ENCODE measurements around the gene B3GNT3.

B3GNT3 gene

DNA sequence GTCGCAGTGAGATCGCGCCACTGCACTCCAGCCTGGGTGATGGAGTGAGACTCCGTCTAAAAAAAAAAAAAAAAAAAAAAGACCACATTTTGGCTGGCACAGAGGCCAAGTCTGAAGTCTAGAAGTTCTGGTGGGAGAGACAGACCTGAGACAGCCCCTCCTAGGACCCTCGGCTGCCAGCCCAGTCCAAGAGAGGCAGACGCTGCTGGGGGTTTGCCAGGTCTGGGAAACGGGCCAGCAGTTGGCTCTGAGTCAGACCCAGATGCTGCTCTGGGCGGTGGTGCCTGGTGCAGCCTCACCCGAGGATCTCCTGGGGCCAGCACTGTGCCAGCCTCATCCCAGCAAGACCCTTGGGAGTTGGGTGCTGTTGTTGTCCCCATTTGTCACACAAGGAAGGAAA, 37.8 kb upstream of the B3GNT3 start:
- no peak overlapping the region for H3K23ac ChIP-seq (ENCODE audit: low read length in 2 of 2)
- H2BK15ac ChIP-seq (ENCODE audit: low read depth, poor library complexity, severe bottlenecking) = no peak overlapping the region
- no peak for DNase-seq
- no peak overlapping the region for H2BK12ac ChIP-seq (ENCODE audit: low read length in 2 of 2)
- no peak overlapping the region for H2AFZ ChIP-seq (ENCODE audit: low read depth, low read length)
- no peak overlapping the region for H4K91ac ChIP-seq (ENCODE audit: low read length)
- no peak overlapping the region for H3K4me3 ChIP-seq (ENCODE audit: insufficient read depth in 1 of 2, low read depth in 1 of 2, low read length in 2 of 2)
- no peak overlapping the region for H2AK5ac ChIP-seq (ENCODE audit: low read length, severe bottlenecking)
- no peaks in the 10 kb centered on the region for H3K27me3 ChIP-seq (ENCODE audit: control insufficient read depth in 1 of 2, insufficient read depth in 1 of 2, low read length in 2 of 2)
- H3K4ac ChIP-seq (ENCODE audit: low read depth in 1 of 2, low read length in 2 of 2) = no peak overlapping the region
- no peak overlapping the region for H4K8ac ChIP-seq (ENCODE audit: low read length)
- H3K9me3 ChIP-seq (ENCODE audit: control insufficient read depth, low read length) = no peaks in the 10 kb centered on the region
- H3K36me3 ChIP-seq (ENCODE audit: control insufficient read depth in 1 of 2, insufficient read depth in 2 of 2, low read depth in 1 of 2, low read length in 2 of 2) = no peaks in the 10 kb centered on the region
- H3K79me1 ChIP-seq (replicated peaks; ENCODE audit: low read length, poor library complexity, severe bottlenecking) = no peaks in the 10 kb centered on the region
- H3K4me1 ChIP-seq (ENCODE audit: control insufficient read depth, insufficient read depth, low read depth, low read length) = peaks cover 10% of the 10 kb centered on the region
- WGBS = 79% methylated on average over 9 of the region's 9 CpGs
- H3K14ac ChIP-seq (ENCODE audit: low read length in 2 of 2) = no peak overlapping the region
- no peak overlapping the region for H2BK5ac ChIP-seq (ENCODE audit: low read depth, low read length, poor library complexity, severe bottlenecking)
- no peak overlapping the region for H3K4me2 ChIP-seq (ENCODE audit: low read length, poor library complexity, severe bottlenecking)
- no peak overlapping the region for H3K18ac ChIP-seq (ENCODE audit: low read depth in 1 of 2, low read length in 2 of 2)
- no peak overlapping the region for H2BK120ac ChIP-seq (ENCODE audit: low read depth, low read length)
- H3K27ac ChIP-seq (ENCODE audit: low read length, poor library complexity, severe bottlenecking) = no peak overlapping the region
- no peak overlapping the region for H3K9ac ChIP-seq (ENCODE audit: low read length)

DNA sequence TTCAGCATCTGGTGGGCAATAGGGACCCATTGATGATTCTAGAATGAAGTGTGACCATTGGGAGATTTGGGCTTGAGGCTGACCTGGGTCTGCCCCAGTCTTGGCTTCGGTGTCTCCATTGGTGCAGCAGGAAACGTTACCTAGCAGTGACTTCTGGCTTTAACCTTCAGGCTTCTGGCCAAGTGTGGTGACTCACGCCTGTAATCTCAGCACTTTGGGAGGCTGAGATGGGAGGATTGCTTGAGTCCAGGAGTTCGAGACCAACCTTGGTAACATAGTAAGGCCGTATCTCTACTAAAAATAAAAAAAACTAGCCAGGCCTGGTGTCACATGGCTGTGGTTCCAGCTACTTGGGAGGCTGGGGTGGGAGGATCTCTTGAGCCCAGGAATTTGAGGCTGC, 36.4 kb upstream of the B3GNT3 start:
- Histone ChIP-seq H2AFZ (ENCODE audit: low read depth, low read length) (no peak overlapping the region), H3K4me1 (ENCODE audit: control insufficient read depth, insufficient read depth, low read depth, low read length) (peaks cover 10% of the 10 kb centered on the region), H3K9me3 (ENCODE audit: control insufficient read depth, low read length) (no peaks in the 10 kb centered on the region), H2BK120ac (ENCODE audit: low read depth, low read length) (no peak overlapping the region), H3K9ac (ENCODE audit: low read length) (no peak overlapping the region), H3K18ac (ENCODE audit: low read depth in 1 of 2, low read length in 2 of 2) (no peak overlapping the region), H3K79me1 (replicated peaks; ENCODE audit: low read length, poor library complexity, severe bottlenecking) (no peaks in the 10 kb centered on the region), H4K8ac (ENCODE audit: low read length) (no peak overlapping the region), H2BK15ac (ENCODE audit: low read depth, poor library complexity, severe bottlenecking) (no peak overlapping the region), H3K4me2 (ENCODE audit: low read length, poor library complexity, severe bottlenecking) (no peak overlapping the region), H3K4me3 (ENCODE audit: insufficient read depth in 1 of 2, low read depth in 1 of 2, low read length in 2 of 2) (no peak overlapping the region), H2BK5ac (ENCODE audit: low read depth, low read length, poor library complexity, severe bottlenecking) (no peak overlapping the region), H2AK5ac (ENCODE audit: low read length, severe bottlenecking) (no peak overlapping the region), H3K4ac (ENCODE audit: low read depth in 1 of 2, low read length in 2 of 2) (no peak overlapping the region), H3K36me3 (ENCODE audit: control insufficient read depth in 1 of 2, insufficient read depth in 2 of 2, low read depth in 1 of 2, low read length in 2 of 2) (no peaks in the 10 kb centered on the region), H3K14ac (ENCODE audit: low read length in 2 of 2) (no peak overlapping the region), H3K23ac (ENCODE audit: low read length in 2 of 2) (no peak overlapping the region), H2BK12ac (ENCODE audit: low read length in 2 of 2) (no peak overlapping the region), H3K27ac (ENCODE audit: low read length, poor library complexity, severe bottlenecking) (no peak overlapping the region), H4K91ac (ENCODE audit: low read length) (no peak overlapping the region), H3K27me3 (ENCODE audit: control insufficient read depth in 1 of 2, insufficient read depth in 1 of 2, low read length in 2 of 2) (no peaks in the 10 kb centered on the region)
- no peak for DNase-seq
- WGBS = 65% methylated on average over 3 of the region's 5 CpGs

DNA sequence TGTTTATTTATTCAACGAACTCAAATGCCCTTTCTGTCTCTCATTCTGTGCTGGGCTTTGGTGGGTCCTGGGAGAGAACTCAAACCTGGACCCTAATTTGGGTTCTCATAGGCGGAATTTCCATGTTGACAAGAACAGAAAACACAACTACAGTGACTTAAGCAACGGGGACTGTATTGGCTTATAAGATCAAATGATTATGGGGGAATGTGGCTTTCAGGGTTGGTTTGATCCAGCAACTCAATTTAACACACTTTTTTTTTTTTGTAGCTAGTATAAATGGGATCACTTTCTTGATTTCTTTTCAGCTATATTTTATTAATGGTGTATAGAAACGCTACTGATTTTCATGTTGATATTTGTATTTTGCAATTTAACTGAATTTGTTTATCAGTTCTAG, 33.8 kb upstream of the B3GNT3 start:
- Histone ChIP-seq H3K23ac (ENCODE audit: low read length in 2 of 2) (no peak overlapping the region), H4K8ac (ENCODE audit: low read length) (no peak overlapping the region), H3K14ac (ENCODE audit: low read length in 2 of 2) (no peak overlapping the region), H3K36me3 (ENCODE audit: control insufficient read depth in 1 of 2, insufficient read depth in 2 of 2, low read depth in 1 of 2, low read length in 2 of 2) (no peaks in the 10 kb centered on the region), H2AFZ (ENCODE audit: low read depth, low read length) (no peak overlapping the region), H3K9me3 (ENCODE audit: control insufficient read depth, low read length) (no peaks in the 10 kb centered on the region), H3K4me1 (ENCODE audit: control insufficient read depth, insufficient read depth, low read depth, low read length) (peaks cover 6% of the 10 kb centered on the region), H3K4me2 (ENCODE audit: low read length, poor library complexity, severe bottlenecking) (no peak overlapping the region), H3K79me1 (replicated peaks; ENCODE audit: low read length, poor library complexity, severe bottlenecking) (no peaks in the 10 kb centered on the region), H2BK12ac (ENCODE audit: low read length in 2 of 2) (no peak overlapping the region), H3K27ac (ENCODE audit: low read length, poor library complexity, severe bottlenecking) (no peak overlapping the region), H2BK5ac (ENCODE audit: low read depth, low read length, poor library complexity, severe bottlenecking) (no peak overlapping the region), H3K27me3 (ENCODE audit: control insufficient read depth in 1 of 2, insufficient read depth in 1 of 2, low read length in 2 of 2) (no peaks in the 10 kb centered on the region), H3K4ac (ENCODE audit: low read depth in 1 of 2, low read length in 2 of 2) (no peak overlapping the region), H2BK15ac (ENCODE audit: low read depth, poor library complexity, severe bottlenecking) (no peak overlapping the region), H3K18ac (ENCODE audit: low read depth in 1 of 2, low read length in 2 of 2) (no peak overlapping the region), H3K4me3 (ENCODE audit: insufficient read depth in 1 of 2, low read depth in 1 of 2, low read length in 2 of 2) (no peak overlapping the region), H4K91ac (ENCODE audit: low read length) (no peak overlapping the region), H2BK120ac (ENCODE audit: low read depth, low read length) (no peak overlapping the region), H2AK5ac (ENCODE audit: low read length, severe bottlenecking) (no peak overlapping the region), H3K9ac (ENCODE audit: low read length) (no peak overlapping the region)
- 93% methylated on average over 2 of the region's 4 CpGs for WGBS
- DNase-seq = no peak

DNA sequence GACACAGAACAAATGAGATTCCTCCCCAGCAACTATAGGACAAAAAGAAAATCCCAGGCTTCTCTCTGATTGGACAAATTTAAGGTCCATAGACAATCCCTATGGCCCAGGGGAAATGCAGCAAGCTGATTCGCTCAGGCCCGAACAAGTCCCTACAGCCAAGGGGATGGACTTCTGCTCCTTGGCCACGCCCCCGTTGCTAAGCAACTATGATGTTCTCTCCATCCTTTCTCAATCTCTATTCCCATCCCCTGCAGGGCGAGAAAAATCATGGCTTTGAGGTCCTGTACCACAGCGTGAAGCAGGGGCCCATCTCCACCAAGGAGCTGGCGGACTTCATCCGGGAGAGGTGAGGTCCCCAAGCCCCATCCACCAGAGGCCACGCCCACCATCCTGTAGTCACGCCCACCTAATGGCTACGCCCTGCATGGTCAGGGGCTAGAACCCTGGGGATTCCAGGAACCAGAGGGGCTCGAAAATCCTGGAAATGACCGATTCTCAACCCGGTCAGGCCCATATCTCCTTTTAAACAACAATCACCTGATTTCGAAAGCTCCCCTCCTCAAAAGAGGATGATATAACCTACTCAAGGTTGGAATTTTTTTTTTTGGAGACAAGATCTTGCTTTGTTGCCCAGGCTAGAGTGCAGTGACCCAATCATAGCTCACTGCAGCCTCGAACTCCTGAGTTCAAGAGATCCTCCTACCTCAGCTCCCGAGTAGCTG, 32.3 kb upstream of the B3GNT3 start:
- Histone ChIP-seq H3K9ac (ENCODE audit: low read length) (no peak overlapping the region), H3K9me3 (ENCODE audit: control insufficient read depth, low read length) (no peaks in the 10 kb centered on the region), H4K91ac (ENCODE audit: low read length) (no peak overlapping the region), H2AFZ (ENCODE audit: low read depth, low read length) (no peak overlapping the region), H4K8ac (ENCODE audit: low read length) (no peak overlapping the region), H3K36me3 (ENCODE audit: control insufficient read depth in 1 of 2, insufficient read depth in 2 of 2, low read depth in 1 of 2, low read length in 2 of 2) (no peaks in the 10 kb centered on the region), H3K4me1 (ENCODE audit: control insufficient read depth, insufficient read depth, low read depth, low read length) (peaks cover 8% of the 10 kb centered on the region), H3K27me3 (ENCODE audit: control insufficient read depth in 1 of 2, insufficient read depth in 1 of 2, low read length in 2 of 2) (no peaks in the 10 kb centered on the region), H2AK5ac (ENCODE audit: low read length, severe bottlenecking) (no peak overlapping the region), H3K79me1 (replicated peaks; ENCODE audit: low read length, poor library complexity, severe bottlenecking) (no peaks in the 10 kb centered on the region), H2BK12ac (ENCODE audit: low read length in 2 of 2) (no peak overlapping the region), H2BK5ac (ENCODE audit: low read depth, low read length, poor library complexity, severe bottlenecking) (no peak overlapping the region), H3K14ac (ENCODE audit: low read length in 2 of 2) (no peak overlapping the region), H3K18ac (ENCODE audit: low read depth in 1 of 2, low read length in 2 of 2) (no peak overlapping the region), H3K23ac (ENCODE audit: low read length in 2 of 2) (no peak overlapping the region), H3K4me2 (ENCODE audit: low read length, poor library complexity, severe bottlenecking) (no peak overlapping the region), H2BK120ac (ENCODE audit: low read depth, low read length) (no peak overlapping the region), H3K27ac (ENCODE audit: low read length, poor library complexity, severe bottlenecking) (no peak overlapping the region), H2BK15ac (ENCODE audit: low read depth, poor library complexity, severe bottlenecking) (no peak overlapping the region), H3K4me3 (ENCODE audit: insufficient read depth in 1 of 2, low read depth in 1 of 2, low read length in 2 of 2) (no peak overlapping the region), H3K4ac (ENCODE audit: low read depth in 1 of 2, low read length in 2 of 2) (no peak overlapping the region)
- 51% methylated on average over 17 of the region's 17 CpGs for WGBS
- DNase-seq = peak; percentile 73
